ENCODE measurements around the gene PROZ. TPM values are rescaled to one million over a fixed set of nuclear protein-coding genes. Genes with fewer than 3 reads are reported as not detected.

The PROZ gene
- total RNA-seq, 4 donors from 2014 or later = not detected

DNA sequence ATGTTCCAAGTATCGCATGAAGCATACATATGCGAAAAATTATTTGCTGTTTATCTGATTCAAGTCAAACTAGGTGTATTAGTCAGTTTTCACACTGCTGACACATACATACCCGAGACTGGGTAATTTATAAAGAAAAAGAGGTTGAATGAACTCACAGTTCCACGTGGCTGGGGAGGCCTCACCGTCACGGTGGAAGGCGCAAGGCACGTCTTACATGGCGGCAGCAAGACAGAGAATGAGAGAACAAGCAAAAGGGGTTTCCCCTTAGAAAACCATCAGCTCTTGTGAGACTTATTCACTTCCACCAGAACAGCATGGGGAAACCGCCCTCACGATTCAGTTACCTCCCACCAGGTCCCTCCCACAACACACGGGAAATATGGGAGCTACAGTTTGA is 13.0 kb upstream of the PROZ start:
- TF ChIP-seq, protein P1, sequence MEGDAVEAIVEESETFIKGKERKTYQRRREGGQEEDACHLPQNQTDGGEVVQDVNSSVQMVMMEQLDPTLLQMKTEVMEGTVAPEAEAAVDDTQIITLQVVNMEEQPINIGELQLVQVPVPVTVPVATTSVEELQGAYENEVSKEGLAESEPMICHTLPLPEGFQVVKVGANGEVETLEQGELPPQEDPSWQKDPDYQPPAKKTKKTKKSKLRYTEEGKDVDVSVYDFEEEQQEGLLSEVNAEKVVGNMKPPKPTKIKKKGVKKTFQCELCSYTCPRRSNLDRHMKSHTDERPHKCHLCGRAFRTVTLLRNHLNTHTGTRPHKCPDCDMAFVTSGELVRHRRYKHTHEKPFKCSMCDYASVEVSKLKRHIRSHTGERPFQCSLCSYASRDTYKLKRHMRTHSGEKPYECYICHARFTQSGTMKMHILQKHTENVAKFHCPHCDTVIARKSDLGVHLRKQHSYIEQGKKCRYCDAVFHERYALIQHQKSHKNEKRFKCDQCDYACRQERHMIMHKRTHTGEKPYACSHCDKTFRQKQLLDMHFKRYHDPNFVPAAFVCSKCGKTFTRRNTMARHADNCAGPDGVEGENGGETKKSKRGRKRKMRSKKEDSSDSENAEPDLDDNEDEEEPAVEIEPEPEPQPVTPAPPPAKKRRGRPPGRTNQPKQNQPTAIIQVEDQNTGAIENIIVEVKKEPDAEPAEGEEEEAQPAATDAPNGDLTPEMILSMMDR (IDR thresholded peaks at IDR 0.05) = no peak
- TF ChIP-seq POLR2A (IDR thresholded peaks at IDR 0.05) = no peak
- H3K4me3 ChIP-seq = no peak overlapping the region
- H3K27ac ChIP-seq = no peak overlapping the region
- no peaks in the 10 kb centered on the region for H3K4me1 ChIP-seq
- no peaks in the 10 kb centered on the region for H3K9me3 ChIP-seq
- peaks cover 0 to 11% (median 0%) of the 10 kb centered on the region in 3 donors for H3K36me3 ChIP-seq
- intact Hi-C loops (cut with DNase I) = no loop called here
- WGBS, 2 donors = 71 to 72% methylated on average over 11 to 12 of the region's 12 CpGs
- no peak for DNase-seq
- no peaks in the 10 kb centered on the region for H3K27me3 ChIP-seq

GRCh38 chr13:113145911-113146598 is 12.4 kb upstream of the PROZ start:
- H3K4me1 ChIP-seq = no peaks in the 10 kb centered on the region
- no peak overlapping the region for H3K4me3 ChIP-seq
- no peaks in the 10 kb centered on the region for H3K9me3 ChIP-seq
- TF ChIP-seq POLR2A (IDR thresholded peaks at IDR 0.05) = no peak
- TF ChIP-seq, protein P1 (IDR thresholded peaks at IDR 0.05) = no peak
- intact Hi-C loops (cut with DNase I) = no loop called here
- DNase-seq = no peak
- H3K36me3 ChIP-seq = peaks cover 0 to 6% (median 0%) of the 10 kb centered on the region in 3 donors
- 78 to 85% methylated on average over 10 to 12 of the region's 15 CpGs for WGBS, 2 donors
- no peak overlapping the region for H3K27ac ChIP-seq
- H3K27me3 ChIP-seq = no peaks in the 10 kb centered on the region

DNA sequence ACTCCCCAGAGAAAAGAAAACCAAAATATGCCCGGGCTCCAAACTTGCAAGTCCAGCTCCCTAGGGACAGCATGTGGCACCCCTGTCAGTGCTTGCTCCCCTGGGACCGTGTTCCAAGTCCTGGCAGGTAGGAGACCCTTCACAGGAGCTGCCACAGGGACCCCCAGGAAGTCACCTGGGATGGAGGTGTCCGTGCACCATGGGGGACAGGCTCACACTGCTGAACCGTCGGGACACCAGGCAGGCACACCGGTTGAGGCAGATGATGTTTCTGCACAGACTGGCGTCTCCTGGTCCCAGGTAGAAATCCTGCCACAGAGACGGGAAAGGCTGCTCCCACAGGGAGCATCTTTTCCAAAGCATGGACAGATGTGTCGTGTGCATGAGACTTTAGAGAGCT is 11.7 kb upstream of the PROZ start:
- Histone ChIP-seq H3K9me3 (no peaks in the 10 kb centered on the region), H3K36me3 (peaks cover 0 to 6% (median 0%) of the 10 kb centered on the region in 3 donors), H3K27ac (no peak overlapping the region), H3K4me1 (peaks cover 0 to under 1% (median 0%) of the 10 kb centered on the region in 3 donors), H3K4me3 (no peak overlapping the region), H3K27me3 (peaks cover 0 to 2% (median 0%) of the 10 kb centered on the region in 4 donors)
- DNase-seq = no peak
- no peak for TF ChIP-seq POLR2A (IDR thresholded peaks at IDR 0.05)
- TF ChIP-seq, protein P1 (IDR thresholded peaks at IDR 0.05) = no peak
- 50 to 80% methylated on average over 1 to 9 of the region's 9 CpGs for WGBS, 2 donors
- intact Hi-C loops (cut with DNase I) = no loop called here

DNA sequence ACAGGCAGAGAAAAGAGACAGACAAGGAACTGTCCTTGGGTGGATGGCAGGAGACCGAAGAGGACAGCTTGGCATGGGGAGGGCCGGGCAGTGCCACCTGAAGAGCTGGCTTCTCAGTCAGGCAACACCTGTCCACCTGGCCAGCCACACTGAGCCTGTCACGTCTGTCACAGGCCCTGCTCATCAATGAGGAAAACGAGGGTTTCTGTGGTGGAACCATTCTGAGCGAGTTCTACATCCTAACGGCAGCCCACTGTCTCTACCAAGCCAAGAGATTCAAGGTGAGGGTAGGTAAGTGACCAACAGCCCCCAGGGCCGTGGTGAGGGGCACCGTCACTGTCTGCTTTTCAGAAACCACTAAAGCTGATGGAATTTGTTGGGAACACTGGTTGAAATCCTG is 11.2 kb upstream of the PROZ start:
- no peak for DNase-seq
- WGBS, 2 donors = 73 to 82% methylated on average over 4 to 8 of the region's 8 CpGs
- Histone ChIP-seq H3K4me1 (peaks cover 0 to 5% (median 2%) of the 10 kb centered on the region in 3 donors), H3K9me3 (no peaks in the 10 kb centered on the region), H3K27ac (no peak overlapping the region), H3K4me3 (no peak overlapping the region), H3K36me3 (peaks cover 0 to 6% (median 0%) of the 10 kb centered on the region in 3 donors), H3K27me3 (peaks cover 0 to 7% (median 0%) of the 10 kb centered on the region in 4 donors)
- intact Hi-C loops (cut with DNase I) = no loop called here
- no peak for TF ChIP-seq POLR2A (IDR thresholded peaks at IDR 0.05)
- TF ChIP-seq, protein P1 (IDR thresholded peaks at IDR 0.05) = no peak

DNA sequence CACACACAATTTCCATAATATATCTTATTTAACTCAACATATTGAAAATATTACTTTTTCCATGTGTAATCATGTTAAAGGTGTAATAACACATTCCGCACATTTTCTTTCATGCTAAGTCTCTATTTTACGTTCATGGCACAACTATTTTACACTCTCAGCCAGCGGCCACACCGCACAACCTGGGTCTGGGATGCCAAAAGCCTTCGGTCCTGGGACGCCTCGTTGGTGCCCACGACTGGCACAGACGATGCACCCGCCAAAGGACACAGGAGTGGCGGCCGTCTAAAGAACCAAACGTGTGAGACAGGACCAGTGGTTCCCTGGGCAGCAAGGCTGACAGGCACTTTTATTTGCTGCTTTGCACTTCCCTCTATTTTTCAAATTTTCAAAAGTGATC is 10.0 kb upstream of the PROZ start:
- intact Hi-C loops (cut with DNase I) = no loop called here
- DNase-seq = no peak
- peaks cover 0 to 19% (median 0%) of the 10 kb centered on the region in 4 donors for H3K27me3 ChIP-seq
- TF ChIP-seq, protein P1 (IDR thresholded peaks at IDR 0.05) = no peak
- no peak for TF ChIP-seq POLR2A (IDR thresholded peaks at IDR 0.05)
- H3K36me3 ChIP-seq = peaks cover 0 to 6% (median 0%) of the 10 kb centered on the region in 3 donors
- no peak overlapping the region for H3K27ac ChIP-seq
- no peaks in the 10 kb centered on the region for H3K9me3 ChIP-seq
- 89% methylated on average over 10 to 13 of the region's 13 CpGs for WGBS, 2 donors
- H3K4me3 ChIP-seq = no peak overlapping the region
- peaks cover 7 to 17% (median 12%) of the 10 kb centered on the region in 3 donors for H3K4me1 ChIP-seq
